Tibial nerve (tissue), 3 donors: Measurements from ENCODE around the gene CARTPT.

Experiments used
- CTCF ChIP-seq, 5 experiments: fragments of 200-600 bp in 3 of 5; fragments of 450-650 bp in 2 of 5; sonication (generic) in 3 of 5; IDR thresholded peaks; one replicate each; pipeline ENCODE4 v1.5.1; 2016 to 2019; ENCODE audit warnings: antibody characterized with exemption in 5 of 5, mild to moderate bottlenecking in 3 of 5, moderate library complexity in 2 of 5
- POLR2A ChIP-seq, 2 donors: fragments of 450-650 bp; IDR thresholded peaks; one replicate each; pipeline ENCODE4 v1.6.1; 2017; ENCODE audit warnings: antibody characterized with exemption in 2 of 2, mild to moderate bottlenecking in 2 of 2, moderate library complexity in 2 of 2

- peak; percentile 43 to 60 (median 54) for TF ChIP-seq CTCF (IDR thresholded peaks at IDR 0.05)
- TF ChIP-seq POLR2A (IDR thresholded peaks at IDR 0.05), result no peak
Measured at GRCh38 chr5:71757590-71758543, 38.8 kb downstream of the CARTPT start.
